GM12878 (cell line): Measurements from ENCODE around the gene VPREB1. TPM values are rescaled to one million over a fixed set of nuclear protein-coding genes. Genes with fewer than 3 reads are reported as not detected.

Experiments used
- ATAC-seq: fragments of 200-7000 bp; cut with Tn5 transposase; 3 replicates; pipeline ENCODE4 v1.9.1; 2020; ENCODE audit warnings: mild to moderate bottlenecking, moderate library complexity
- BruUV-seq: library from RNA; stranded (reverse); fragments of 400-500 nt; replicated peaks from 2 replicates; lab custom pipeline; 2021; lab: Mats Ljungman, UMichigan
- CTCF ChIA-PET: fragments of 300-600 bp; sonication (Branson Sonifier 250); formaldehyde crosslinking; extraction: SDS; loops from one replicate; lab custom pipeline; 2021; ENCODE audit warnings: inconsistent platforms; lab: Yijun Ruan, JAX
- POLR2A ChIA-PET: fragments of 350-600 bp; formaldehyde crosslinking; extraction: SDS; loops from one replicate; lab custom pipeline; 2021; ENCODE audit warnings: inconsistent platforms; lab: Charles Lee
- RAD21 ChIA-PET: fragments of 300-600 bp; sonication (Branson Sonifier 250); formaldehyde crosslinking; loops from one replicate; lab custom pipeline; 2023; ENCODE audit warnings: antibody characterized with exemption; ENCODE audit not compliant: unreplicated experiment; lab: Charles Lee
- SMC1A ChIA-PET: fragments of 300-600 bp; sonication (Branson Sonifier 250); formaldehyde crosslinking; loops from one replicate; lab custom pipeline; 2023; ENCODE audit not compliant: unreplicated experiment, uncharacterized antibody; lab: Charles Lee
- DNase-seq: peaks from one replicate; pipeline ENCODE4 v3.0.0-alpha.2; 2011; ENCODE audit warnings: low read depth, low spot score
- FAIRE-seq: peaks from 3 replicates; lab custom pipeline; 2011; peaks lifted over from hg19 to GRCh38; lab: Jason Lieb, UNC
- H2AFZ ChIP-seq: 2 replicates; pipeline ENCODE4 v1.6.0; 2011; ENCODE audit warnings: low read depth, low read length, control low read depth; ENCODE audit not compliant: control insufficient read depth
- H3K27ac ChIP-seq: 2 replicates; pipeline ENCODE4 v1.5.1; 2011; ENCODE audit warnings: control low read depth; ENCODE audit not compliant: control insufficient read depth, insufficient read depth
- H3K27me3 ChIP-seq, 2 experiments: replicated peaks in 1 of 2; 2 replicates each; pipeline versions ENCODE4 v1.6.0 to v1.6.1; 2011; ENCODE audit warnings: low read length in 1 of 2; ENCODE audit not compliant: control insufficient read depth in 2 of 2, insufficient read depth in 2 of 2
- H3K36me3 ChIP-seq, 2 experiments: 2 replicates each; pipeline ENCODE4 v1.5.1; 2011; ENCODE audit warnings: low read length in 1 of 2; ENCODE audit not compliant: control insufficient read depth in 2 of 2, insufficient read depth in 2 of 2
- H3K4me1 ChIP-seq: 2 replicates; pipeline ENCODE4 v1.6.1; 2011; ENCODE audit warnings: mild to moderate bottlenecking, low read length, moderate library complexity, mixed read lengths; ENCODE audit not compliant: control insufficient read depth, insufficient read depth
- H3K4me2 ChIP-seq: 2 replicates; pipeline ENCODE4 v1.6.0; 2011; ENCODE audit warnings: control low read depth; ENCODE audit not compliant: control insufficient read depth, insufficient read depth
- H3K4me3 ChIP-seq: fragments of 200-600 bp; sonication (generic); 2 replicates; pipeline ENCODE4 v1.5.1; 2016
- H3K79me2 ChIP-seq: 2 replicates; pipeline ENCODE4 v1.6.0; 2011; ENCODE audit warnings: low read length; ENCODE audit not compliant: control insufficient read depth, insufficient read depth
- H3K9ac ChIP-seq: 2 replicates; pipeline ENCODE4 v1.8.0; 2011; ENCODE audit warnings: low read length, control low read depth, mixed read lengths; ENCODE audit not compliant: control insufficient read depth, insufficient read depth
- H3K9me3 ChIP-seq: replicated peaks from 3 replicates; pipeline ENCODE4 v1.5.1; 2011; ENCODE audit warnings: mild to moderate bottlenecking, low read length; ENCODE audit not compliant: control insufficient read depth, insufficient read depth
- H4K20me1 ChIP-seq: 2 replicates; pipeline ENCODE4 v1.6.0; 2011; ENCODE audit not compliant: control insufficient read depth, insufficient read depth
- CBFB ChIP-seq: IDR thresholded peaks from 2 replicates; pipeline ENCODE4 v1.6.1; 2016; ENCODE audit warnings: antibody characterized with exemption, low read depth
- CHD1 ChIP-seq: IDR thresholded peaks from 2 replicates; pipeline ENCODE4 v1.6.1; 2012; ENCODE audit warnings: low read depth, low read length, improper control_type of control experiment
- EZH2 ChIP-seq: IDR thresholded peaks from 2 replicates; pipeline ENCODE4 v1.6.1; 2012; ENCODE audit warnings: low read depth, mild to moderate bottlenecking, control low read depth, inconsistent platforms, low read length, borderline replicate concordance; ENCODE audit not compliant: control insufficient read depth
- FOS ChIP-seq: IDR thresholded peaks from 3 replicates; pipeline ENCODE4 v1.6.1; 2011; ENCODE audit warnings: borderline replicate concordance; ENCODE audit not compliant: insufficient read length; ENCODE audit errors: extremely low read depth
- GABPA ChIP-seq: IDR thresholded peaks from 2 replicates; pipeline ENCODE4 v1.6.1; 2014; ENCODE audit warnings: antibody characterized with exemption, low read depth, mild to moderate bottlenecking, inconsistent platforms
- HCFC1 ChIP-seq: fragments of 150-350 bp; IDR thresholded peaks from 2 replicates; pipeline ENCODE4 v1.6.1; 2014; ENCODE audit warnings: low read length
- JUNB ChIP-seq: IDR thresholded peaks from 2 replicates; pipeline ENCODE4 v1.6.1; 2016; ENCODE audit warnings: antibody characterized with exemption, mild to moderate bottlenecking
- PKNOX1 ChIP-seq: fragments of 450-650 bp; IDR thresholded peaks from 2 replicates; pipeline ENCODE4 v1.6.1; 2016; ENCODE audit warnings: mild to moderate bottlenecking
- POLR2AphosphoS2 ChIP-seq: IDR thresholded peaks from 2 replicates; pipeline ENCODE4 v1.6.1; 2011; ENCODE audit warnings: low read depth, mild to moderate bottlenecking, low read length, improper control_type of control experiment, moderate library complexity
- RBBP5 ChIP-seq: fragments of 200-600 bp; sonication (generic); conservative IDR thresholded peaks from 2 replicates; pipeline ENCODE4 v1.6.1; 2016
- RELB ChIP-seq: fragments of 450-650 bp; IDR thresholded peaks from 2 replicates; pipeline ENCODE4 v1.6.1; 2017; ENCODE audit warnings: low read depth, mild to moderate bottlenecking, moderate library complexity
- REST ChIP-seq: IDR thresholded peaks from 2 replicates; pipeline ENCODE4 v1.6.1; 2012; ENCODE audit warnings: mild to moderate bottlenecking, low read depth, low read length
- RUNX3 ChIP-seq: IDR thresholded peaks from 2 replicates; pipeline ENCODE4 v1.6.1; 2012; ENCODE audit warnings: low read length, inconsistent platforms
- SIN3A ChIP-seq: IDR thresholded peaks from 2 replicates; pipeline ENCODE4 v1.6.1; 2012; ENCODE audit warnings: low read depth, low read length, improper control_type of control experiment
- TAF1 ChIP-seq: IDR thresholded peaks from 2 replicates; pipeline ENCODE4 v1.6.1; 2011; ENCODE audit warnings: mild to moderate bottlenecking, low read depth, low read length, borderline replicate concordance
- TCF3 ChIP-seq: IDR thresholded peaks from 2 replicates; pipeline ENCODE4 v1.6.1; 2012; ENCODE audit warnings: low read depth, mild to moderate bottlenecking, low read length, borderline replicate concordance; ENCODE audit not compliant: insufficient read depth
- USF1 ChIP-seq: IDR thresholded peaks from 2 replicates; pipeline ENCODE4 v1.6.1; 2011; ENCODE audit warnings: borderline replicate concordance, low read depth, mild to moderate bottlenecking, moderate library complexity, mixed read lengths, low read length; ENCODE audit not compliant: insufficient read depth; ENCODE audit errors: extremely low read length
- WGBS: methylation state at CpG from one replicate; pipeline ENCODE4 v1.1.6; 2016; ENCODE audit warnings: low lambda C conversion rate; ENCODE audit not compliant: insufficient replicate concordance, insufficient coverage; ENCODE audit errors: missing lambda C conversion rate; 5-methylcytosine and 5-hydroxymethylcytosine counted together
- in situ Hi-C: fragments of 300-500 bp; cut with MboI; formaldehyde crosslinking; loops from 9 replicates; pipeline ENCODE4 v1.14.3; 2018; ENCODE audit warnings: mixed read lengths
- intact Hi-C: fragments of 100-400 bp; cut with micrococcal nuclease; formaldehyde crosslinking; loops from one replicate; pipeline ENCODE4 v1.14.2; 2022; ENCODE audit not compliant: unreplicated experiment
- polyA plus RNA-seq, 11 experiments: library from polyadenylated mRNA; depleted of rRNA in 4 of 11; unstranded in 6 of 11; stranded (reverse) in 5 of 11; fragments of >200 nt; fragmentation: Nextera tagmentation in 4 of 11; fragmentation: Illumina TruSeq in 1 of 11; extraction: Ambion mirVana in 4 of 11; extraction: Trizol in 1 of 11; gene quantifications; 1 replicate in 1 of 11; 2 replicates in 10 of 11; pipeline versions ENCODE4 v1.2.1 to v1.2.3, GENCODE V29; 2011 to 2016; ENCODE audit warnings: inconsistent platforms in 2 of 11, missing spikeins in 2 of 11, low read depth in 1 of 11
- total RNA-seq, 4 experiments: library from RNA; depleted of rRNA in 3 of 4; stranded (reverse); fragments of >200 nt in 3 of 4; fragmentation: Illumina TruSeq in 1 of 4; extraction: Trizol in 1 of 4; gene quantifications; 2 replicates each; pipeline versions ENCODE4 v1.2.1 to v1.2.3, GENCODE V29; 2013 to 2021

The VPREB1 gene
- total and polyA plus RNA-seq, 10 of the 15 experiments (the other 5 are each of a cell fraction or from before 2014, with no cell fraction given), result not detected

GRCh38 chr22:22210375-22210774 is 34.2 kb upstream of the VPREB1 start:
- Histone ChIP-seq H3K27me3 (no peaks in the 10 kb centered on the region), H3K4me3 (no peak overlapping the region), H3K4me1 (peaks cover 3% of the 10 kb centered on the region), H3K27ac (no peak overlapping the region), H2AFZ (no peak overlapping the region), H3K9ac (no peak overlapping the region), H3K79me2 (no peaks in the 10 kb centered on the region), H4K20me1 (no peaks in the 10 kb centered on the region), H3K4me2 (no peak overlapping the region), H3K36me3 (no peaks in the 10 kb centered on the region), H3K9me3 (no peaks in the 10 kb centered on the region)
- peak; percentile 66 for ATAC-seq
- BruUV-seq, result no TSS peak
- DNase-seq, result no peak
- RAD21 ChIA-PET, result interaction anchor here (3.9 kb wide), 1 partner anchor 25 kb away, joined by 31 read pairs; no protein-coding TSS in a partner anchor
- 0% methylated on average over 4 of the region's 4 CpGs for WGBS
- FAIRE-seq, result no peak
- POLR2A ChIA-PET, result no interaction called here
- CTCF ChIA-PET, result interaction anchor here (0.9 to 1.7 kb wide), 5 partner anchors 8 to 100 kb away, joined by 3 to 9 read pairs (median 3); no protein-coding TSS in a partner anchor
- SMC1A ChIA-PET, result interaction anchor here (0.9 to 1.3 kb wide), 3 partner anchors 8 to 25 kb away, joined by 3 to 6 read pairs (median 3); no protein-coding TSS in a partner anchor
- intact Hi-C loops, result no loop called here
- in situ Hi-C loops, result no loop called here
- peak; percentile 72 for TF ChIP-seq JUNB
- TF ChIP-seq RELB, result no peak
- no peak for TF ChIP-seq CBFB
- TF ChIP-seq EZH2, result no peak
- no peak for TF ChIP-seq POLR2AphosphoS2
- no peak for TF ChIP-seq HCFC1
- TF ChIP-seq REST, result no peak
- no peak for TF ChIP-seq FOS
- TF ChIP-seq USF1, result no peak
- peak; percentile 31; the same call in 1 of the 2 replicates for TF ChIP-seq RUNX3
- no peak for TF ChIP-seq RBBP5
- no peak for TF ChIP-seq PKNOX1
- no peak for TF ChIP-seq SIN3A
- TF ChIP-seq TAF1, result no peak
- no peak for TF ChIP-seq TCF3
- TF ChIP-seq GABPA, result no peak
- TF ChIP-seq CHD1, result no peak
